T-helper 1 cell (primary cell): ENCODE results near the gene CREB3L2.

Experiments
- DNase-seq, 5 donors: peaks; one replicate each; pipeline ENCODE4 v3.0.0-alpha.2; 2012 to 2020

Gene CREB3L2

DNA sequence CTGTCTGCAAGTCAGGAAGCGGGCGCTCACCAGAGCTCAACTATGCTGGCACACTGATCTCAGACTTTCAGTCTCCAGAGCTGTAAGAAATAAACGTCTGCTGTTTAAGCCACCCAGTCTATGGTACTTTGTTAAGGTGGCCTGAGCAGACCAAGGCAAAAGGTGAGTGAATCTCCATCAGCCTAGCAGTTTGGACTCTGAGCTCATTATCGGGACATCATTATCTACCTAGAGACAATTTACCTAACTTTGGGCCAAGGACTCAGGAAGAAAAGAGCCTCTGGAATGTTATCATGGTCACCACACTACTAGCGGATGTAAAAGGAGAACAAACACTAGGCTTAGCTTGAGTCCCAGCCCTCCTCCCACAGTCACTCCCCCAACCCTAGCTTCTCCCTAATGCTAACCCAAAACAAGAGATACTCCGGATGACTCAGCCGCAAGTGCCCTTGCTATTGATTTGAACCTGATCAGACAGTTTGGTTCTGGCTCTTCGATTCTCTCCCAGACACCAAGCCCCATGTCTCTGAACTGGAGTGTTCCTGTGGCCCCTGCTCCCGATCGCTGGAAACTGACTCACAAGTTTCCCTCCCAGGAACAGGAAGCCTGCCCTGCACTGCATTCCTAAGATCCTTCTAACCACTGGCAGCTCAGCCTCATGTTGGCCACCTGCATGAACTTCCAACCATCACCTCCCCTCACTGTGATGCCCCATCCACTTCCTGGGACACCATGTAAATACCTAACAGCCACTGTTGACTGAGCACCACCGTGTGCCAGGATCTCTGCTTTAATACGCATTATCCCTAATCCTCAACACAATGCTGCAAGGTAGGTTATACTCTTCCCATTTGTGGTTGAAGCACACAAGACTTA, 34.5 kb downstream of the CREB3L2 start:
- DNase-seq = no peak

DNA sequence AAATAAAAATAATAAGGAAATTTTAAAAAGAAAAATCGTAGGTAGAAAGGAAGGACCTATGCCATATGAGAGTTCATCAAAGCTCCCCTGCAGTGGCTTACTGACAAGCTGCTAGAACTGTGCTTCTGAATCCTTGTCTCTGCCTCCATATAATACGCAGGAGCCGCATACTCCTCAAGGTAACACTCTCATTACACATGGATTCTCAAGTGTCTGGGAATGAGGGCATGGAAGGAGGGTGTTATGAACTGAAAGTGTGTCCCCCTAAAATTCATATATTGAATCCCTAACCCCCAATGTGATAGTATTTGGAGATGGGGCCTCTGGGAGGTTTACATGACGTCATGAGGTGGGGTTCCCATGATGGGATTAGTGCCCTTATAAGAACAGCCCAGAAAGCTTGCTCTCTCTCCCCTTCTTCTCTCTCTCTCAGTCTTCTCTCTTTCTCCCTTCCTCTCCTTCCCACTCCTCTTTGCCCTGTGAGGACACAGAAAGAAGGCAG, 35.2 kb downstream of the CREB3L2 start:
- DNase-seq = no peak

DNA sequence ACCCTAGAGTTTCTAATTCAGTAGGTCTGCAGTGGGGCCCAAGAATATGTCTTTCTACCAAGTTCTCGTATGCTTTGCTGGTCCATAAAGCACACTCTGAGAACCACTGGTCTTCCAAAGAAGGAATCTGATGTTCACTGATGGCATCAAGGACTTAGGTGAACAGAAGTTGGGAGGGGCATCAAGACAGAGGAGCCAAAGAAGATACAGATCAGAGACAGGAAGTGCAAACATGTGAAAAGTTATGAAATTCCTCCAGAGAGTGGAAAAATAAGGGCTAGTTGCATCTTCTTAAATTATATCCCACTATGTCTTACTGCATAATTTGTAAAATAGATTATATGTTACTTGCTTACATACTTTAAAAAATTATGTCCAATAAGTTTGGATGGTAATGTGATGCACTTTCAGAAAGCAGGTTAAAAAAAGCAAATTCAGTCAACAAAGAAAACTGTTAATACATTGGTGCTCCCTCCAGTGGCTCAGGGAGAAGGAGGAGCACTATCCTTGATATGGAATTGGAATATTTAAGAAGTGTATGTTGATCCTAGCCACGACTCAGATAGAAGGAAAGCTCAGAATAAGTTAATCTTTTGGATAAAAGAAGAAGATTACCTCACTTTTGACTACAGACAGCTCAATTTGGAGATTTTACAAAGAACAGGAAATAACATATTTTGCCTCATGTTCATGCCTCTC, 35.8 kb downstream of the CREB3L2 start:
- DNase-seq = no peak

DNA sequence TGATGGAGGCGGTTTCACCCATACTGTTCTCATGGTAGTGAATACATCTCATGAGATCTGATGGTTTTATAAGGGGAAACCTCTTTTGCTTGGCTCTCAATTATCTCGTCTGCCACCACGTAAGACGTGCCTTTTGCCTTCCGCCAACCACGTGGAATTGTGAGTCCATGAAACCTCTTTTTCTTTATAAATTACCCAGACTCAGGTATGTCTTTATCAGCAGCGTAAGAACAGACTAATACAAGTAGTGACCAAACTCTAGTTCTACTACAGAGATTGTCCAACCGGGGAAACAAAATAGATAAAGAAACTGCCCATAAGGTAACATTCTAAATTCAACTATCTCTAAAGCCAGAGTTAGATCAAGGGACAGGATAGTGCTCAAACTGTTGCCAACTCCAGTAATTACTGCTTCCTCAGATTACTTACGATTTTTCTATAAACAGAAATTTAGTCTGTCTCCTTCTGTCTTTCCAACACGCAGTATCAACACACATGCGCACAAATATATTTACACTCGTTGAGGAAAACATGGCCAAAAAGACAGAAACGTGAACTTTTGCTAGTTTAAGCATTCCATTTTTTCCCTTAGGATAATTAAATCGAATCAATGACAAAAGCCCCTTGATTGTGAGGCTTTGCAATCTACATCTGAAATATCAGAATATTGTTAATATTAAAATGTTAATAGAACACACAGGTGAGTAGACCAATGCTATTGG, 36.9 kb downstream of the CREB3L2 start:
- no peak for DNase-seq

DNA sequence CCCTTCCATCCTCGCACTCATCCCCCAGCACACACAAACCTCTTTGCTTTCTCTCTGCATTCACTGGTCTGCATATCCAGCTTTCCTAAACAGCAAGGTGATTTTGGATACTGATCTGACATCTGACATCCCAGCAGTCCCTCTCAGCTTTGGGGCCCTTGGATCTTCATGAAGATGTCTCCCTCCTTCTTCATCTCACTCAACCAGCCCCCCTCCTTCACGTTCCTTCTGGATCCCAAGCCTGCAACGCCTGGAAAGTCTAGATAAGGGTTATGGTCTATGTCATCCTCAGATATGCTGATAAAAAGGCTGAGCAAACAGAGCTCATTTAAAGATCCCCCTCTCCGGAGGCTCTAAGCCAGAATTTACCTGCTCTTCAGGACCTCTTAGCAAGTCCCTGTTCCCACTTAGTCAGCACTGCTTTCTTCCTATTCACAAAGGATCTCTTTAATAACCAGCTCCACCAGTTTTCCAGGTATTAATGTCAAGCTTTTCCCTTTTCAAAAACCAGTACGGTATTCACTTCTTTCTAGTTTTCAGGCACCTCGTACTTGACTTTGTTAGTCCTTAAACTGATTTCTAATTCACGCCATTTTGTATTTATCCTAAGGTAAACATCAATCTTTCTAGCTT, 38.9 kb downstream of the CREB3L2 start:
- no peak for DNase-seq

DNA sequence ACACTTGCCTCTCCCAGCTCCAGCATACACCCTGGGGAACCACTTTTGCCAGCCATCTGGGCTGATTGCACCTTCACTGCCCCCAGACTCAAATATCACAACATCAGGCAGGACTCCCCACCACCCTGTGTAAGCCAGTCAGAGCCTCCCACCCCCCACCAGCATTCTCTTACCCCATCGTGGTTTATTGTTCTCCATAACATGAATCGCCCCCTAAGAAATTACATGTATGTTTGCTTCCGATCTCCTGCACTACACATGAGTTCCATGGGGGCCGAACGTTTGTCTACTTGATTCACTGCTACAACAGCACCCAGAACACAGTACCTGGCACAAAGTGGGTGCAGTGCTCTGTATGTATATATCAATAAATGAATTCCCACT, 39.4 kb downstream of the CREB3L2 start:
- DNase-seq = no peak

DNA sequence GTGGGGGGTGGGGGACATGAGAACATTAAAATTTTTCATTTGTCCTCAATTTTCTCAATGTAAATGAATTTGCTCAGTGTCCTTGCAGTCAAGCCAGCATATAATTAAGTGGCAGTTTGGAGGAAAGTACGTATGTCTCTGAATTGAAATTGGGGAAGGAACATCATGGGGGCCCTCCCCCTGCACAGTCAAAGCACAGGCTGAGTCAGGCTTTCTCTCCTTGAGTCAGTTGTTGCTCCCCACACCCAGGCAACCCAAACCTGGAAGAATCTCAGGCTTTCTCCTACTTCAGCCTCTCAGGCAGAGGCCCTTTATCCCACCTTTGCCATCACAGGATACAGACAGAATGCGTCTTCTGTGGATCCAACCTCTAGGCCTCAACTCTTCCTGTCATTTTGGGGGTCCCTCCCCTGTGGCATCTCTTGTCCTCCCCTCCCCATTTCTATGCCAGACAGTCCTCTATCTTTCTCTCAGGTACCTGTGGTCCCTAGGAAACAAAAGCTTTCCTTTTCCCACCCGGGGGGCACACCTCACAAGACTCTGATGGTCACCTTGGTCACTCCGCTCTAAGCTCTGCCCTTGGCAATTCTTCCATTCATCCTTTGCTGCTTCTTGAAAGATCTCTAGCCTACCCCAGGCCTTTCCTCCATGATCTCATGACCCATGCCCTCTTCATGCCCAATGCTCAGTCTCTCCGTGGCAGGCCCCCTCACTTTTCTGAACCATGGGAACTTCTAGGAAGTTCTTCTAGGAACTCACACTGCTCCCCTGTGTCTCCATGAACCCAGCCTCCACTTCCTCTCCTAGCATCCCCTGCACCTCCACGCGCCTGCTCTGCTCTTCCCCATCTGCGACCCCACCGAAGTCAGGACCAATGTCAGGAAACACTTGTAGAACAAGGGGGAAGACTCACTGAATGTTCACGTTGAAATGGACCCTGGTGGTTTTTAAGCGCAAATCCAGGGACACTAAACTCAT, 40.4 kb downstream of the CREB3L2 start:
- DNase-seq = peak in 1 of 5 donors; percentile 20

DNA sequence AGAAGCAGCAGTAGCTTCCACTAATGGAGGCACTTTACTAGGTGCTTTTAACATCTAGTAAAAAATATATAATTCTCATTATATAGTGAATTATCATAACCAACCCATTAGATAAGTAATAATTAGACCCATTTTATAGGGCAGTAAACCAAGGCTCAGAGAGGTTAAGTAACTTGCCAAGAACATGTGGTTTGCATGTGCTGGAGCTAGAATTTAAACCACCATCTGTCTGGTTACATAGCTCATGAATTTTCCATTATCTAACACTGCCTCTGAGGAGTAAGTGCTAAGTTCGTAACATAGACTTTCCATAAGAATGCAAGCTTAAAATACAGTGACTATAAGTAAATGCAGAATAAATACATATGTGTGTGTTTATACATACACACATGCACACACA, 41.9 kb downstream of the CREB3L2 start:
- no peak for DNase-seq

DNA sequence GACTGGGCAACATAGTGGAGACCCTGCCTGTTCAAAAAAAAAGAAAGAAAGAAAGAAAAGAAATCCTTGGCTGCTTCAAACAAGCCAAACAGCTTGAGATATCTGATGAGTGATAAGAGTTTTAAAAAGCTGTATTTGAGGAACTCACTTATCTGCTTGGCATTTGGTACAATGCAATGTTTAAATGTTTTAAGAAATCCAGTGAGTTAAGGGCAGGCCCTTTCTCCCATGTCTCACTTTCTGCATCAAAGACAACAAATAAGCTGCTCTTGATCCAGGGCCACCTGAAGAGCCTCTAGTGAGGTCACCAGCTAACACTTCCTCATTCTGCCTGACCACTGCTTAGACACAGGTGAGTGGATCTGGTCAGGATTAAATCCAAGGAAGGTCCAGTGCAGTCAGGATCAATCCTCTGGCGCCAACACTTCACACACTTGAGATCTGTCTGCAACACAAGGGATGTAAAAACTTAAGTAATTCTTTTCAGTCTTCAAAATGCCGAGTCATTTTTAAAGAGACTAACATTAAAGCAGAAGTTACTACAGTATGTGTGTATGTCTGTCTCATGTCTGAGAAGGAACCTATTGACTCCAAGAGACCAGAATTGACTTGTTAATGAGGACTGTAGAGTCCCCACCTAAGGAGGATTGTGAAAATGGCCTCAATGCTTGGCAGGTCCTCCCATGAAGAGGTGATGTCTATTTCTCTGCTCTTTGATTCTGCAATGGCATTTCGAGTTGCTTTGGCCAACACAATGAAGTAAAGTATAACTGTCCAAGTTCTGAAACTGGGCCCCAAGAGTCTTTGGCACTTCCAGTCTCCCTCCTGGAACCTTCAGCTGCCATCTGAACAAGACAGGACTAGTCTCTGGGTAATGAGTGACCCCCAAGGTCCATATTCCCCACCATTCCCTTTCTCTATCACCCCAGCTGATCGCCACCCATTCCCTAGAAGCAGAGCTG, 43.1 kb downstream of the CREB3L2 start:
- no peak for DNase-seq

DNA sequence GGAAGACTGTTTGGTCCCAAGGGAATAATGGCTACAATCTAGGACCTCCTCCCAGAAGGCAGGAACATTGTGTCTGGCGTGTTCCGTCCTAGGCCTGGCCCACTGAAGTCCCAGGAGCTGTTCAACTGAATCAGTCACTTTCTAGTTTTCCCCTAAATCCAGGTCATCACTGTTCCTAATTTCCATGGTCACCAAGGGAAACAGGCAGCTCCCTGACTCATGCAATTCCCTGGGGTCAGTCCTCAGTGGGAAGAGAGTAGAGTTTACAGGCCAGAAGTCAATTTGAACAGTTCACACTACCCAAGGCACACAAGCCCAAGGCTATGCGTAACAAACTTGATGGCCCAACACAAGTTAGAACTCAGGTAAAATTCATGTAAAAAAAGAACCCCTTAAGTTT, 44.0 kb downstream of the CREB3L2 start:
- DNase-seq = no peak

DNA sequence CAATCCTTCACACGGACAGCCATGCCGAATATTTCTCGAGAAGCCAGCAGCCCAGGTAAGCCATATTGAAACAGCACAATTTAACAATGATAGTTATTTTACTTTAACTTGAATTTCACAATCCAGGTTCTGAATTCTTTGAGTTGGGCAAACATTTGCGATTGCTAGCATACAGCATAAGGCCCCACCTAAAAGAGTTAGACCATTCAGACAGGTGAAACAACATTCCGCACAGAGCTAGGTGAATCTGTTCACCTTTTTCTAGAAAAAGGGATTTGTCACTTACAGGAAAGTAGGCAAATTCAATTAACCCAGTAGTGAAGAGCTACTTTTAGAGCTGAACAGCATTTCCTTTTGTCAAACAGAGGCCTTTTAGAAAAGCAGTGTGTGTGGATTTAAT, 45.3 kb downstream of the CREB3L2 start:
- no peak for DNase-seq

DNA sequence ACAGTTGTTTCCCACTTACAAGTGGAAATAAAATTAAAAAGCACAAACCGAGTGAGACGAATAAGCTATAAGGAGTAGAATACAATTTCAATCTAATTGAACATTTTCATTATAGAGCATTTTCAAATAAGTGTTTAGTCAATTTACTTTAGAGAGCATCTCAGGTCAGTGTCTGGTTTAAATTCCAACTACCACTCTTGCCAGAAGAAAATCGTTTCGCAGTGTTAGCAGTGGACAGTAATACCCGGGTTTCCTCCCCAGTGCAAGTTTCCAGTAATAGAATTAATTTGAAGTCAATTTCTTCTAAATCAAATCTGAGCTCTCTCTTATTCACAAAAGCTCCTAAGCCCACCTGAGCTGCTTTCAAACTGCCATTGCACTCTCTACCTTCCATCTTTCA, 45.7 kb downstream of the CREB3L2 start:
- DNase-seq = no peak

DNA sequence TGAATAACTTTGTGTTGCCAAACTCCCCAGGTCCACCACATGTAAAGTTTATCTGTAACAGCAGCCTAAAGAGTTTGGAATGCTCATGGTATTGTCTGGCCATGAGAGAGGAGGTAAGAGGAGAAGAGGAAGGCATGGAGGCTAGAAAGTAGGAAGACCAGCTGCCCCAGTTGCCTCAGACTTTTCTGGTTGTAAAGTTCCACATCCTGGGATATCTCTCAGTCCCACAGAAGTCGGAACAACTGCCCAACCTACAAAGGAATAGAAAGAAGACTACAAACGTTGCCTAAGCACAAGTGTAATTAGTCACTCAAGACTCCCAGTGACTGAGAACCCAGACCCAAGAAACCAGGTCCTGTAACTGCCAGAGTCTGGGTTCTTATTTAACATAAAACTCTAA, 47.3 kb downstream of the CREB3L2 start:
- DNase-seq = no peak

DNA sequence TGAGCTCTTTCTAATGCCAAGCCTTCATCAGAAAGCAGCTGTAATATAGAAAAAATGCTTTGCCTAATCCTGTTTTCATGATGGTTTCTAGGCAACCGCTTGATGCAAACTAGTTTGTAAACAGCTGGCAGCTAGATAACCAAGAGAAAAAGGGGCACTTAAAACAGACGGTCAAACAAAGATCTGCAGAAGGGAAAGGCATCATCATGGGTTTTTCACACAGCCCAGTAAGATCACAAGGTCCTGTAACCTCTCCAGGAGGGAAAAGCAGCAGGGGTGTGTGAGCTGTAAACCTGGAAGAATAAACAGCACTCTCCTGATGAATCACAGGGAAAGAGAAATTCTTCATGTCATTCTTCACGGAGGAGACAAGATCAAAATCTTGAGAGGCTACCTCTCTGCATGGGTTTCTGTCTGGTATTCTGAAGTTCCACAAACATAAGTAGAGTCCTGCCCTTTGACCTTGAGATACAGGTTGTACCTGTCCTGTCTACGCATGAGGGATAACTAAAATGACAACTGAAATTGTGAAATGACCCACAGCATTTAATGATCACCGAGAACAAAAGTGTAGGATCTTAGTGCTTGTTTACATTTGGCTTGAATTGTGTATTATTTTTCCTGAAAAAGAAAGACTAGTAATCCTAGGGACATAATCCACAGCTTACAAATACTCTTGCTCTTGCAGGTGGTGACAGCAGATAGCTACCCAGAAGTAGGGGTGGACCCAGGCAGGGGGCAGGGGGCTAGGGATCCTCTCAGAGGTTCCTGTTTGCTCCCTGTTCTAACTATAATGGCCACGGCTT, 48.0 kb downstream of the CREB3L2 start:
- no peak for DNase-seq

DNA sequence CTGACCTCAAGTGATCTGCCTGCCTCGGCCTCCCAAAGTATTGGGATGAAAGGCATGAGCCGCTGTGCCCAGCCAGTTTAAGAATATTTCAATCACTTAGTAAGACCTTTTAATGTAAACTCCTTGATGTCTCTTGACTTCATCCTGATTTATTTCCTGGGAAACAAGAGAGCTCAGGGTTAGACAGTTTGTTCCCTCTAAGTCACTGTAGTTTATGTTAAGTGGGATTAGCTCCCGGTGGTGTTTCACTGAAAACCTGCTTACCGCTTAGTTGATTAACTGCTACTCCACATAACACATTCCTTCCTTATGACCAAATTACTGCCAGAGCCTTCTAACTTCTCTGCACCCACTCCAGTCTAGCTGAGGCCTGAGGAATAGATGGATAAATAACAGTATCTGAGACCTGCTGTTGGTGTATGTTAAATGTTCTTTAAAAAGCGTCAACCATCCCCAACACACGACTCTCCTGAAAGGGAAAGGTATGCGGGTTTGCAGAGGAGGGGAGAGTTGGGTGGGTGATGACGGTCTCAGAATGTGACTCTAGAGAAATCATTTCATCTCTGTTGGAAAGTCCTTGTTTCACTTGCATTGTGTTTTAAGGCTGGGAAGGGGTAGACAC, 48.7 kb downstream of the CREB3L2 start:
- no peak for DNase-seq

DNA sequence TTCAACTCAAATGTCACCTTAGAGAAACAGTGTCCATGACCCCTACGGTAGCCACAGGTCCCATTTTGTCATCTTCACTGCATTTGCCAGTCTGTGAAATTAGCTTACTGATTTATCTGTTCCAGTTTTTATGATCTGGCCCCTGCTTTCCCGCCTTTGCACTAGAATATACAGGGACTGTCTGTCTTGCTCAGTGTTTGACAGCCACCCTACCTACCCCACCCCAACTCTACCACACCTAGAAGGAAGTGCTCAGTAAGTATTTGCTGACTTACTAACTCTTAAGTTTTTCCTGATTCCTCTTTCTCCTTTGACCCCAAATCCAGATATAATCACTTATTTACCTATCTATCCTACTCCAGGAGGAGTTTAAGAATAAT, 49.5 kb downstream of the CREB3L2 start:
- DNase-seq = no peak

DNA sequence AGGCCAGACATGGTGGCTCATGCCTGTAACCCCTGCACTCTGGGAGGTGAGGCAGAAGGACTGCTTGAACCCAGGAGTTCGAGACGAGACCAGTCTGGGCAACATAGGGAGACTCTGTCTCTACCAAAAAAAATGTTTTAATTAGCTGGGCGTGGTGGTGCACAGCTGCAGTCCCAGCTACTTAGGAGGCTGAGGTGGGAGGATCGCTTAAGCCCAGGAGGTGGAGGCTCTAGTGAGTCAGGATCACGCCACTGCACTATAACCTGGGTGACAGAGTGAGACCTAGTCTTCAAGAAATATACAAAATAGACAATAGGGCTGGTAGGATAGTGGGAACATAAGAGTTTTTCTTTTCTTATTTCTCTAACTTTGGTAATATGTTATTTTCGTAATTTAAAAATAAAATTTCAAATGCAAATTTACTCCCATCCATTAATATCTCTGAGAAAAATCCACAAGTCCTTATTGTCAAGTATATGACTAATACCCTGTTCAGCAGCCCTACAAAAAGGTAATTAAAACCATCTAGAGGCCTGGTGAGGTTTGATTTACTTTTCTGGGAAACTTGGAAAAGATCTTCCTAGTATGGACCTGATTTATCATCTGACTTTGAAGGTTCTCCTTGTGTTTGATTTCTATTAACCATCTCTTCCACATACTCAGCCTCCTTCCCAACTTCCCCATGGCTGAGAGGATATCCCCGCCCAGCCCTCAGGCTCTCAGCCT, 50.0 kb downstream of the CREB3L2 start:
- DNase-seq = no peak

DNA sequence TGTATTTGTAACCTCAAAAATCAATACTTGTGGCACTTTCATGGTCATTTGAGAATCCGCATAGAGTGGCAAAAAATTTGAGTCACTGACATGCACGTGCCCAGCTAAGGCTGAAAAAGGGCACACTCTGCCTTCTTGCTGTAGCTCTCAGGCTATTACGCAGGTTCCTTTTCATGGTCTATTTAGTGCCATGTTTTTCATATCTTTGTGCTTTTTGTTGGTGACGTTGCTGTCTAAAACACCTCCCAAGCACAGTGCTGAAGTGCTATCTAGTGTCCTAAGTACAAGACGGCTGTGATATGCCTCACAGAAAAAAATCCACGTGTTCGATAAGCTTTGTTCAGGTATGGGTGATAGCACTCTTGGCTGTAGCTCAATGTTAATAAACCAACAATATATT, 50.9 kb downstream of the CREB3L2 start:
- DNase-seq = no peak

DNA sequence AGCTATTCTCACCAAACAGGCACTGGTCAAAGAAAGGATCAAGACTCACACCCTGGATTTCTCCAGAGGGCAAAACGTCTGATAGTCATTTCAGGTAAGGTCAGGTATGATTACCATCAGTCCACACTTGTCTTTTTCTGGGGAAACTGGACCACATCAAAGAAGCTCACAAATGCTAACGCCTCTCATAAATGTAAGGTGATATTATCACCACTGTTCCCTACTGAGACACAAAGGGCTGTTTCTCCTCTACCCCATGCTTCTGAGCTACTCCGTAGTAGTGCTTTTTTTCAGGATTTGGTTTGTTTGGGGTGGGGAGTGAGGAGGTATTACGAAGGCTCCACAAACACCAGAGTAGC, 51.6 kb downstream of the CREB3L2 start:
- no peak for DNase-seq
